ENCODE measurements around the gene TWF1. TPM values are rescaled to one million over a fixed set of nuclear protein-coding genes. Genes with fewer than 3 reads are reported as not detected.

The TWF1 gene
- total RNA-seq, 1 donor from 2014 or later, result 67.2 TPM

- intact Hi-C loops (cut with DNase I), result loop anchor here (10.0 kb wide), 1 partner anchor 1609 kb away; no protein-coding TSS in a partner anchor
These were observed 813 bp downstream of the TWF1 start for GRCh38 chr12:43805149-43805859.

GRCh38 chr12:43797561-43798217 lies 8.4 kb downstream of the TWF1 start:
- peaks cover 55 to 73% of the 10 kb centered on the region in 2 donors for H3K36me3 ChIP-seq
- peaks cover 0 to 1% of the 10 kb centered on the region in 2 donors for H3K4me1 ChIP-seq
- H3K4me3 ChIP-seq, result no peak overlapping the region
- H3K9me3 ChIP-seq, result no peaks in the 10 kb centered on the region
- intact Hi-C loops (cut with DNase I), result no loop called here
- H3K27ac ChIP-seq, result no peak overlapping the region
- TF ChIP-seq CTCF (IDR thresholded peaks at IDR 0.05), result no peak
- H3K27me3 ChIP-seq, result no peaks in the 10 kb centered on the region
- DNase-seq (ENCODE audit: low spot score in 2 of 2), result no peak

More at GRCh38 chr12:43805149-43805859, 813 bp downstream of the TWF1 start:
- Histone ChIP-seq H3K4me1 (peaks cover 0 to 9% of the 10 kb centered on the region in 2 donors), H3K27ac (peak overlapping the region; percentile 90 to 98), H3K4me3 (peak overlapping the region; percentile 91 to 99), H3K27me3 (no peaks in the 10 kb centered on the region), H3K36me3 (peaks cover 14 to 25% of the 10 kb centered on the region in 2 donors), H3K9me3 (no peaks in the 10 kb centered on the region)
- no peak for TF ChIP-seq CTCF (IDR thresholded peaks at IDR 0.05)
- no peak for DNase-seq (ENCODE audit: low spot score in 2 of 2)

- Histone ChIP-seq H3K27ac (no peak overlapping the region), H3K36me3 (peaks cover 45 to 61% of the 10 kb centered on the region in 2 donors), H3K9me3 (no peaks in the 10 kb centered on the region), H3K27me3 (no peaks in the 10 kb centered on the region), H3K4me3 (no peak overlapping the region), H3K4me1 (no peaks in the 10 kb centered on the region)
- TF ChIP-seq CTCF (IDR thresholded peaks at IDR 0.05), result no peak
- intact Hi-C loops (cut with DNase I), result no loop called here
- DNase-seq (ENCODE audit: low spot score in 2 of 2), result no peak
These were observed 10.3 kb downstream of the TWF1 start for GRCh38 chr12:43795716-43796280.

DNA sequence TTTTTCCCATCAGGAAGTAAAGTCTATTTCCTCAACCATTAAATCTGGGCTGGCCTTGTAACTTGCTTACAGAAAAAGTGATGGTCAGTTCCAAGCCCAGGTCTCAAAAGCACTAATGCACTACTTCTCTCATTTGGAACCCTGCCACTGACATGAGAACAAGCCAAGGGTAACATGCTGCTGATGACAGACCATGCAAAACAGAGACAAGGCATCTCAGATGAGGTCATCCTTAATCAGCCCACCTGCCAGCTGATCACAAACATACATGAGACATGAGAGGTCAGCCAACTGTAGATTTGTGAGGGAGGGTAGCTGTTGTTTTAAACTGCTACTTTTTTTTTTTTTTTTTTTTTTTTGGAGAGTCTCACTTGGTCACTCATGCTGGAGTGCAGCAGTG lies 16.2 kb downstream of the TWF1 start:
- Histone ChIP-seq H3K36me3 (peaks cover 23 to 25% of the 10 kb centered on the region in 2 donors), H3K9me3 (no peaks in the 10 kb centered on the region), H3K27ac (no peak overlapping the region), H3K27me3 (no peaks in the 10 kb centered on the region), H3K4me3 (no peak overlapping the region), H3K4me1 (no peaks in the 10 kb centered on the region)
- TF ChIP-seq CTCF (IDR thresholded peaks at IDR 0.05), result no peak
- DNase-seq (ENCODE audit: low spot score in 2 of 2), result no peak
- intact Hi-C loops (cut with DNase I), result no loop called here

GRCh38 chr12:43786899-43787693 lies 19.0 kb downstream of the TWF1 start:
- no peak overlapping the region for H3K27ac ChIP-seq
- no peak for DNase-seq (ENCODE audit: low spot score in 2 of 2)
- H3K4me1 ChIP-seq, result no peaks in the 10 kb centered on the region
- no peaks in the 10 kb centered on the region for H3K27me3 ChIP-seq
- no peak overlapping the region for H3K4me3 ChIP-seq
- no peaks in the 10 kb centered on the region for H3K9me3 ChIP-seq
- intact Hi-C loops (cut with DNase I), result no loop called here
- TF ChIP-seq CTCF (IDR thresholded peaks at IDR 0.05), result no peak
- peaks cover 48 to 50% of the 10 kb centered on the region in 2 donors for H3K36me3 ChIP-seq
